Sciatic nerve (tissue), 2 donors: ENCODE results near the gene C16orf90. TPM values are rescaled to one million over a fixed set of nuclear protein-coding genes. Genes with fewer than 3 reads are reported as not detected.

ENCODE experiments used
- ATAC-seq: fragments of 200-7000 bp; cut with Tn5 transposase; one replicate; pipeline ENCODE4 v1.9.1; 2020; ENCODE audit warnings: mild to moderate bottlenecking, moderate library complexity
- DNase-seq: peaks from one replicate; pipeline ENCODE4 v3.0.0-alpha.2; 2020; ENCODE audit warnings: low spot score
- intact Hi-C: fragments of 100-400 bp; cut with DNase I; formaldehyde crosslinking; loops from one replicate; pipeline ENCODE4 v1.14.2; 2022
- total RNA-seq: library from RNA; stranded (reverse); fragmentation: NEBNext Ultra II Directional; extraction: Animal tissue kit (Norgen Biotek cat#: 25700); gene quantifications from one replicate; pipeline ENCODE4 v1.2.1, GENCODE V29; 2021
- donor health status: DM: no; HTN: no; CAD: no.
- donor health status: DM: no; HTN: no; CAD: no.

The C16orf90 gene
- total RNA-seq, 1 donor from 2014 or later: not detected

- DNase-seq (no peak), ATAC-seq (no peak)
- intact Hi-C loops: no loop called here
These were observed 22.3 kb downstream of the C16orf90 start for GRCh38 chr16:3472878-3473595.

- DNase-seq (no peak), ATAC-seq (no peak)
- intact Hi-C loops: no loop called here
These were observed 23.6 kb downstream of the C16orf90 start for GRCh38 chr16:3471518-3472176.

DNA sequence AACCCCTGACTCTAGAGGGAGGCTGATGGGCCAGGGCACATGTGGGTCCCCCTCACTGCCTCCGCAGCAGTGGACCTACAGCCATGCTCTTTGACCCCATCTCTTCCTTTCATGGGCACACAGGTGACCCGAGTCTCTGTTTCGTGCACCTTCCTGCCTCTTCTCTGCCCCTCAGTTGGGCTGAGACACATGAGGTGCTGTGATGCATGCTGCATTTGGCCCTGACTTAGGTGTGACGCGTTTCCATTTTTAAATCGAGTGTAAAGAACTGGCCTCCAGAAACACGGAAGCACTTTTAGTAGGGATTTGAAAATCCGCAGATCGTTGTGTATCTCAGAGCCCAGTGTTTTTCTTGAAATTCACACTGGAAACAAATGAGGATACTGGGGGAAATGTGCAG is 24.6 kb downstream of the C16orf90 start:
- ATAC-seq (no peak), DNase-seq (no peak)
- intact Hi-C loops: no loop called here

GRCh38 chr16:3469736-3470135 is 25.6 kb downstream of the C16orf90 start:
- DNase-seq: no peak
- no peak for ATAC-seq
- intact Hi-C loops: no loop called here

GRCh38 chr16:3468501-3468900 is 26.8 kb downstream of the C16orf90 start:
- ATAC-seq: peak; percentile 38
- intact Hi-C loops: no loop called here
- no peak for DNase-seq

- intact Hi-C loops: no loop called here
- DNase-seq (no peak), ATAC-seq (no peak)
These were observed 27.4 kb downstream of the C16orf90 start for GRCh38 chr16:3467921-3468320.

DNA sequence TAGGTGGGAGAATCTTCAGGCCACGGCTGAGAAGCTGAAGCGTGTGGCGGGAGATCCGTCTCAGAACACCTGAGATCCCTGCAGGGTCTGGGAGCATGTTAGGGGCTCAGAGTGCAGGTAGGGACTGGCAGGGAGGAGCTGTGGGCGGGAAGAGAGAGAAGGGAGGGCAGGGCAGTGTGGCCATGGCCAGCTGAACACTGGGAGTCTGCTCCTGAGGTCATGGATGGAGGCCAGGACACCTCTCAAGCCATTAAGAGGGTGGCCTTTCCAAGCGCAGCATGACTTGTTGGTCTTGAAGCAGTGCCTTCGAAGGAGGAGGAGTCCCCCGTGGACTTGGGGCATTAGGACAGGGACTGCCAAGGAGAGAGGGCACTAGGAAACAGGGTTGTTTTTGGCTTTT is 28.1 kb downstream of the C16orf90 start:
- intact Hi-C loops: no loop called here

DNA sequence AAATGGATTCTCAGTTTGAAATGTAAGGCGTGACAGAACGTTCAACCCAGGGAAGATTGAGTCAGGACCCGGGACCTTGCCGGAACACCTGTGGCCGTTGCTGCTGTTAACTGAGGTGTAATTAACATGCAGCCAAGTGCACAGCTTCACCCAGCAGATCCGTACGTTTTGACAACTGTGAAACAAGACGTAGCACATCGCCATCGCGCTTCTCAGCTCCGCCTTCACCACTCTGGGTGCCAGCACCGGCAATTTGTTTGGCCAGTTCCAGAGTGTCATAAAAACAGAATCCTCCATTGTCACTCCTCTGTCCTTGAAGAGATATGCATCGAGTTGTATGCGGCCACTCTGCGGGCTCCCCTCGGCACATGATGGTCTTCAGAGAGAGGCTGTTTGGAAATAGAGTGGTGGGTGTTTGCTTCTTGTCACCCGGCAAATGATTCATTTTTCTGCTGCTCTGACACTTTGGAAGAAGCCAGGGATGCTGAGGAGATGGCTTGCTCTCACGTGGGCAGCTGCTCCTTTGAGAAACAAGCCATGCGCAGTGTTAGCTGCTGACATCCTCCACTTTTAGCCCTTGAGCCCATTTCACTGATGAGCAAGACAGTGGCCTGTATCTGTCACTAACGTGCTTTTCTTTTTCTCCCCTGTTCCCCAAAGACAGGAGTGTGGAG is 29.2 kb downstream of the C16orf90 start:
- ATAC-seq: no peak
- no peak for DNase-seq
- intact Hi-C loops: no loop called here

More for the DNA sequence above, 28.1 kb downstream of the C16orf90 start:
- ATAC-seq (no peak), DNase-seq (no peak)

GRCh38 chr16:3465301-3465700 is 30.0 kb downstream of the C16orf90 start:
- DNase-seq (no peak), ATAC-seq (no peak)
- intact Hi-C loops: no loop called here

- no peak for DNase-seq
These were observed 34.1 kb downstream of the C16orf90 start for GRCh38 chr16:3461151-3461550.

GRCh38 chr16:3460585-3460984 is 34.7 kb downstream of the C16orf90 start:
- no peak for ATAC-seq
- intact Hi-C loops: no loop called here
- DNase-seq: no peak

More at GRCh38 chr16:3461151-3461550, 34.1 kb downstream of the C16orf90 start:
- ATAC-seq: no peak
- intact Hi-C loops: no loop called here

DNA sequence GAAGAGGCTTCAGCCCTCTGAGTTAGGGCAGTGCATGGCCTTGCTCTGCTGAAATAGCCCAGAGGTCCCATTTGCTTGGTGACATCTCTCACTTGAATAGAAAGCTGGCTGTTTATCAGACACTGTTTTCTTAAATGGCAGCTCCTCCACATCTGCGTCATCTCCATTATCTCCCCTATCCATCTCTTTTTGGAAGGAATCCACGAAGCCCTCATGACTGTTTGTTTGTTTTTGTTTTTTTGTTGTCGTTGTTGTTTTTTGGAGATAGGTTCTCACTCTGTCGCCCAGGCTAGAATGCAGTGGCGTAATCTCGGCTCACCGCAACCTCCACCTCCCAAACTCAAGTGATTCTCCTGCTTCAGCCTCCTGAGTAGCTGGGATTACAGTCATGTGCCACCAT is 35.2 kb downstream of the C16orf90 start:
- no peak for DNase-seq
- intact Hi-C loops: no loop called here
- ATAC-seq: no peak

GRCh38 chr16:3459401-3460090 is 35.7 kb downstream of the C16orf90 start:
- ATAC-seq: no peak
- DNase-seq: no peak
- intact Hi-C loops: no loop called here

GRCh38 chr16:3458852-3459361 is 36.4 kb downstream of the C16orf90 start:
- DNase-seq: no peak
- intact Hi-C loops: no loop called here
- ATAC-seq: no peak

- intact Hi-C loops: no loop called here
- no peak for DNase-seq
- peak; percentile 25 for ATAC-seq
These were observed 36.9 kb downstream of the C16orf90 start for GRCh38 chr16:3458278-3458851.

GRCh38 chr16:3457434-3458252 is 37.6 kb downstream of the C16orf90 start:
- ATAC-seq (peak; percentile 96), DNase-seq (peak; percentile 92)
- intact Hi-C loops: no loop called here

DNA sequence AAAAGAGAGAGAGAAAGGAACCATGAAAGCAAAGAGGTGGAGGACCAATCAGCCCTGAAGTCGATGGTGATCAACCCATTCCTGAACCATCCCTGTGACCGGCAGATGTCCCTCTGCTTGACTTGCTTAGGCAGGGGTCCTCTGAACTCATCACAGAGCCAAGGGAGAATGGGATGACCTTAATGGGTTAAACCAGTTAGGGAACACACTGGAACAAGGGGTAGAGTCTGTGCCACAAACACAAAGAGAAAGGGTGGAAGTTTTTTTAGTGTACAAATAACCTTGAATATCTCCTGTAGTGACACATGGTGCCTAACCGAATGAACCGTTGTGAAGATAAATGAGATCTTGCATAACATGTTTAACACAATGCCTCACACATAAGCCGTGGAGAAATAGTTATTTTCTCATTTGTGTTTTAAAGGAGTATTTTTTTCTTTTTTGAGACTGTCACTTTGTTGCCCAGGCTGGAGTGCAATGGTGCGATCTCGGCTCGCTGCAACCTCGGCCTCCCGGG is 40.6 kb downstream of the C16orf90 start:
- no peak for DNase-seq
- intact Hi-C loops: no loop called here

DNA sequence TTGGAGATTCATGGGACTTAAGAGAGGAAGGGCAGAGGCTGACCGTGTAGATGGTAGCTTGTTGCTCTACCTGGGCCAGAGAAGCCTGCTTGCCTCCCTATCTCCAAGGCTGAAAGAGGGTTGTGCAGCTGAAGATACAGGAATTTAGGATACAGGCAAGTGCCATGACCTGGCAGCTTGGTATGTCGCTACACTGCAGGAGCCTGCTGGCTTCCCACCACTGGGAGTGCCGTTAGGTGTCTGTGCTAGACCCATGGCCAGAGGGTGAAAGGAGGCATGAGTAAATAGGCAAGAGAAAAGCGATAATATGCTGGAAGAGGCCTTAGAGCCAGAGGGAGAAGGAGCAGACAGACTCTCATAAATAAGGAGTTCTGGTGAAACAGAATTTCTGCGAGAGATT is 41.2 kb downstream of the C16orf90 start:
- no peak for ATAC-seq
- intact Hi-C loops: no loop called here
- no peak for DNase-seq

More for the DNA sequence above, 40.6 kb downstream of the C16orf90 start:
- ATAC-seq: no peak
